Fibroblast of skin of scalp (primary cell): Measurements from ENCODE around the gene WNT11. TPM values are rescaled to one million over a fixed set of nuclear protein-coding genes. Genes with fewer than 3 reads are reported as not detected.

Source experiments
- DNase-seq: peaks from one replicate; pipeline ENCODE4 v3.0.0-alpha.2; 2013
- polyA plus RNA-seq, 2 experiments: library from polyadenylated mRNA; unstranded; fragments of 120-200 nt; gene quantifications; one replicate each; pipeline ENCODE4 v1.2.1, GENCODE V29; 2013; ENCODE audit not compliant: insufficient read length in 2 of 2

Gene WNT11
- 1.3 TPM for polyA plus RNA-seq (2013, experiment 1 of 2; ENCODE audit: insufficient read length)
- polyA plus RNA-seq (2013, experiment 2 of 2; ENCODE audit: insufficient read length), result 1.7 TPM

- no peak for DNase-seq
These were observed at the start of gene WNT11 for GRCh38 chr11:76206327-76207081. Gene WNT11, minus strand, starts transcription at chr11:76206502. Its CDS starts 95 bp downstream, at chr11:76206407.

GRCh38 chr11:76253416-76253815, 47.1 kb upstream of the WNT11 start:
- no peak for DNase-seq

- DNase-seq, result no peak
These were observed 46.3 kb upstream of the WNT11 start for GRCh38 chr11:76252631-76253070.

DNA sequence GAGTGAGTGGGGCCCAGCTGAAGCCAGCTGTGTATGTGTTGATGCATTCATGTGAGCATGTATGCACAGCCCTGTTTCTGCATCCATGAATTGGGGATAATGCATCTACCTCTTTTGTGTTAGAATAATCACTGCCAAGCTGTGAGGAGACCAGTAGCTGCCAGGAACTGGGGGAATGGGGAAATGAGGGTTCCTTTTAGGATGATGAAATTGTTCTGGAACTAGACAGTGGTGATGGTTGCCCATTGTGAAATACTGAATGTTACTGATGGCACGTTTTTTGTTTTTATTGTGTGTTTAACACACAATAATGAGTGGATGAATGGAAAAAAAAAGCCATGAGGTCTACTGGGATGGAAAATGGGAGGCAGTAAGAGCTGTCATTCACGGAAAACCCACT, 45.3 kb upstream of the WNT11 start:
- no peak for DNase-seq

DNA sequence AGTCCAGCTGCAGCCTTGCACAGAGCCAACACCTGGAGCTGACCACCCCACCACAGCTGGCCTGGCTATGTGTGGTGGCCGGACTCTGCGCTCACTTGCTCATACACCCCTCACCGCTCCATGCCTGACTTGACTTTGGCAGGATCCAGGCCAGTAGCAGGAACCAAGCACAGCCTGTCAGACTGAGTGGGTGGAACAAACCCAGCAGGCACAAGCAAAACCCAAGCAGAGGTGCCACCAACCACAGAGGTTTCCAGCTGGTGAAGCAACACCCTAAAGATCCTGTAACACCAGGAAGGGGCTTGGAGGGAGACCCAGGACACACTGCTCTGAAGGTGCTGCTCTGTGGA, 44.9 kb upstream of the WNT11 start:
- DNase-seq, result no peak

DNA sequence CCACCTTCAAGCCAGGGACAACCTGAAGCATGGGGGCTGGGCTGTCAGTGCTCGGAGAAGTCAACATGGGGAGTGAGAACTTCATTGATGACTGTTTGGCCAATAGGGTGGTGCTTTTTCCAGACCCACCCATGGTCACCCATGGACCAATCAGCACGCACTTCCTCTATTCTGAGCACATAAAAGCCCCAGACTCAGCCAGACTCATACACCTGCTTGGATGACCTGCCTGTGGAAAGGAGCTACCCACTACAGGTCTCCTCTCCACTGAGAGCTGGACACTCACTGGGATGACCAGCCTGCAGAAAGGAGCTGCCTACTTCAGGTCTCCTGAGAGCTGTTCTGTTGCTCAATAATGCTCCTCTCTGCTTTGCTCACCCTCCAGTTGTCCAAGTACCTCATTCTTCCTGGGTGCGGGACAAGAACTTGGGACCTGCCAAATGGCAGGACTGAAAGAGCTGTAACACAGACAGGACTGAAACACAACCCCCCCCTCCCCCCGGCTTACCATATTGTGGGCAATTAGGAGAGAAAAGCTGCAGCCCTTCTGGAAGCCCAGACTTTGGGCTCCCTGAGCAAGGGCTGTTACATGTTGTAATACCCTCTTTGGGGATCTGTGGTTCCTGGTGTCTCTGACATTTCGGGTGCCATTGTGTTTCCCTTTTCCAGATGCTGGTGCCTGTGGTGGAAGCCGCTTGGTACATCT, 44.4 kb upstream of the WNT11 start:
- no peak for DNase-seq

DNA sequence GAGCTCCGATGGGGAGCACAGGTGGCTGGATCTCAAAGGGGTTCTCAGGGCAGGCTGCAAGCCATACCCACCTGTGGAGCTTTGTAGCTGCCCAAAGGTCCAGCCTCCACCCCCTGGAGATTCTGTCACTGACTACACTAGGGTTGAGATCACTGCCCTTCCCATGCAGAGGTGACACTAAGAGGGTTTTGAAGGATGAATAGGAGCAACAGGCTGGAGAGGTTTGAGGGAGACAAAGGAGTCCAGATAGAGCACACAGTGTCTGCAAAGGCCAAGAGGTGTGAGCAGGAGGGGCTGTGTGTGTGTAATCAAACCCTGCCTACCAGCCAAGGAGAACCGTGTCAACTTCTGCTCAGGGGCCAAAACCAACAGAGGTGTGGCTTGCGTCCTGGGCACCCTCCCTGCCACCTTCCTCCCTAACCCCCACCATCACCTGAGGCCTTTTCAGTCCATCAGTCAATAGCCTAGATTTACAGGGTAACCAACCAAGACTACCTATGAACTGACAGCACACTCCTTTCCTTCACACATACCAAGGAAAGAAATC, 43.0 kb upstream of the WNT11 start:
- no peak for DNase-seq

- no peak for DNase-seq
These were observed 41.9 kb upstream of the WNT11 start for GRCh38 chr11:76248210-76248609.

DNA sequence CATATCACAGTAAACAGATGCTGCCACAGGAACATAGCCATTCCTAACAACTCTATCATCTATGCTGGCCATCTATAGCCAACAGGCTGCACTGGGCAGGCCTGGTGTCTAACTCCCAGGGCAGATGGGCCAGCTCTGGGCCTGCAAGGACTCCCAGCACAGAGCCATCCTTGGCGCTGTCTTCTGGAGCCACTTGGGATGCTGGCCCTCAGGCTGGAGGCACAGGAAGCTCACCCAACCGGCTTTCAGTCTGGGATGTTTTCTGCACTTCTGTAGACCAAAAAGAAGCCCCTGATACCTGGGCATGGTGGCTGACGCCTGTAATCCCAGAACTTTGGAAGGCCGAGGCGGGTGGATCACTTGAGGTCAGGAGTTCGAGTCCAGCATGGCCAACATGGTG, 40.8 kb upstream of the WNT11 start:
- no peak for DNase-seq

GRCh38 chr11:76246271-76246933, 40.1 kb upstream of the WNT11 start:
- no peak for DNase-seq

DNA sequence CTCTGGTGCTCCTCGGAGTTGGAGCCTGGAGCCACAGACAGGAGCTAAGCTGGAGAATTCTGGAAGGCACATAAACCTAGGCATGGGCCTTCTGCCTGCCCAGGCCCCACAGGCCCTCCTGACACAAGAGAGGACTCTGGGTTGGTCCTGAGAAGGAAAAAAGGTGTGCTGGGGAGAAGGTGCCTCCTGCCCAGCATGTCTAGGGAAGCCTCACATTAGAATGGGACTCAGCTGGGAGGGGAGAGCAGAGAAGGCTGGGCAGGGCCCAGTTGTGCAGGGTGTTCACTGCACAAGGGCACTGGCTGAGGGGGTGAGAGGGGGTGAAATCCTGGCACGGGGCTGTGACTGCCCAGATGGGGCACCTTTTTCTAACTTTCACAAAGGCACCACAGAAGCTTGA, 39.4 kb upstream of the WNT11 start:
- no peak for DNase-seq

DNA sequence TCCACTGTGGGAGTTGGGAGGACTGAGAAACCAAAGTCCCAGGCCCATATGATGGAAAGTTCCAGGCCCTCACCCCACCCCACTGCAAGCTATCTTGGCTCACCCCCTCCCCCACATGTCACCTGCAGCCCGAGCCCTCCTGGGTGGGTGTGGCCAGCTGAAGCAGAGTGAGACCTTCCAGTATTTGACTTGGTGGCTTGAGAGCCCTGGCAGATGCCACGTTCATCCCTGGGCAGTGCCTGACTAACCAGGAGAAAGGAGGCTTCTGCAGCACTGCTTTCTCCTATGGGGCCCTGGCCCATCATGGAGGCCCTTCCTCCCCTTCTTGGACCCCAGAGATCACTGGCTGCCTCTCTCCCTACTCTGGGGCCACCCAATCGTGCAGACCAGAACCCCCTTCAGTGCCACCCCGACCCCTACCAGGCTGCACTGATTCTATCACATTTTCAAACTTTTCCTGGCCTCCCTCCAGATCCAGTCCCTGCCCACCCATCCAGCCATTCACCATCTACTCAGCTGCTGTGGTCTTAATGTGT, 38.1 kb upstream of the WNT11 start:
- no peak for DNase-seq

DNA sequence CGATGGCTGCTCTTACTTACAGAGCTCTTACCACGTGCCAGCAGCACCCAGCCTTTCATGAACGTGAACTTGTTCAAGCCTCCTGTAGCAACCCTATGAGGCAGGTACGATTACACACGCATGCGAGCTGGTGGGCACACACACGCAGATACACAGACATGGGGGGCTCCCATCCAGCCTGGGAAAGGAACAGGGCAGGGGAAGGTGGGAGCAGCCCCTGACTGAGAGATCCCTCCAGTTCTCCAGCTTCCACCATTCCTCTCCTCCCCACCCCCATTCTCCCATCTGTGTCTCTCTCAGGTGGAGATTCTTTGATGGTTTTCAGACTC, 37.6 kb upstream of the WNT11 start:
- no peak for DNase-seq

GRCh38 chr11:76243193-76243956, 37.1 kb upstream of the WNT11 start:
- no peak for DNase-seq

- DNase-seq, result no peak
These were observed 35.9 kb upstream of the WNT11 start for GRCh38 chr11:76242004-76242779.

DNA sequence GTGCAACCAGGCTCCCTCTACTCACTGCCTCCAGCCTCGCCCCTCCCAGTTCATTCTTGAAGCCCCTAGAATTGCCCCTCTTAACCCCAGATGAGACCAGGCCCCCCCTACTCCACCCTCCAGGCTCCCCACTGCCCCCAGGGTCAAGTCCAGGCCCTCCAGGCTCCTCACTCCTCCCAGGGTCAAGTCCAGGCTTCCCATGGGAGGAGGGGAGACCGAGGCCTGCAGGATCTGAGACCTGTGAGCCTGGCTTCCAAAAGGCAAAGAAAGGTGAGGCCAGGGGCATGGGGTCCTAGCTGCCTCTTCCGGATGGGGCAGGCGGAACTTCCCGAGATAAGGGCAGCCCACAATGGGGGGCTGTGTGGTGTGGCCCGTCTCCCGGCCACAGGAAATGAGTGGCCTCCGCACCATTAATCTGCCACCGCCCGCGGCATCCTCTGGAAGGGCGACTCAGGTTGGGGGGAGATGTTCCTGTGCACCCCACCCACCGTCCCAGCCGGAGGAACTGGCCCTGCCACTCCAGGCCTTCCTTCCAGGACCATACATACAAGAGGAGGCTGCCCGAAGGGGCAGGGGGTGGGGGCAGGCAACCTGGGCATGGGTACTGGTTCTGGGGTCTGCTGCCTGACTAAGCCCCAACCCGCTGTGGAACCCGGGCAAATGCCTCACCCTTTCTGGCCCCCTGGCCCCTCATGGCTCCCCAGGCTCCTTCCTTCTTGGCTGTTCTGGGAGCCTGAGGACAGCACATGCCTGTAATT, 35.1 kb upstream of the WNT11 start:
- no peak for DNase-seq

DNA sequence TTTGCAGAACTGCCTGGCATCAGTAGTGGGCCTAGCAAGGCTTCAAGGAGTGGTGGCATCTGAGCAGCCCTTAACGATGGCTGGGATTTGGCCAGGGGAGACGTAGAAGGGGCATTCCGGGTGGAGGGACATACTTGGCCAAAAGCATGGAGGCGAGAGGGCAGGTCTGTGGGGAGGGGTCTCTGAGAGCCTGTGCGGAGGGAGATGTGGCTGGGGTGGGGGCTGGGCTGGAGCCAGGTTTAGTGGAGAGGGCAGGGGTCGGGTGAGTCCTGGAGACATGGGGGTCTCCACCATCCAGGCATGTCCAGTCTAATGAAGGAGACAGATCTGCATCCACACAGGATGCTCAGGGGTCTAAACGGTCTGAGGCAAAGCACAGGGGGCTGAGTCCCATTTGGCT, 34.4 kb upstream of the WNT11 start:
- no peak for DNase-seq

DNA sequence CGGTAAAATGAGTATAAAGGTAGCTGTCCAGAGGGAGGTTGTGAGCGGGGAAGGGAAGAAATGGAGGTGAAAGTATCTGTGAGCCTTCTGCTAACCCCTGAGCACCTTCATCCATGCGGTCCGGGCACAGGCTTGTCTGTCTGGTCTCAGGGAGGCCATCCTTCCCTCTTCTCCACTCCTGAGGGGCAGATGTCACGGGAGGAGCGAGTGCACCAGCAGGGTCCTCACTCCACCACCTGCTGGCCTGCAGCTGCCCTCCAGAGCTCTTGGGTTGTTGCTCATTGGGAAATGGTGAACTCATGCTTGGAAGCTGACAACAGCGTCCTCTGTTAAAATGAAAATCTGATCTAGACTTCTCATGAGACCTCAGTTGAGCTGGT, 33.8 kb upstream of the WNT11 start:
- no peak for DNase-seq

- DNase-seq, result no peak
These were observed 33.3 kb upstream of the WNT11 start for GRCh38 chr11:76239483-76240160.

GRCh38 chr11:76238551-76238950, 32.2 kb upstream of the WNT11 start:
- DNase-seq, result no peak
